HL-60 (cell line): ENCODE measurements around the gene ATIC.

Experiments
- DNase-seq, 2 experiments: peaks; one replicate each; pipeline ENCODE4 v3.0.0-alpha.2; 2010 to 2020; ENCODE audit warnings: low read depth in 1 of 2, low spot score in 1 of 2
- H3K27ac ChIP-seq: fragments of 250-450 bp; sonication (Bioruptor Pico); replicated peaks from 2 replicates; pipeline ENCODE4 v1.5.1; 2020; ENCODE audit warnings: mild to moderate bottlenecking, moderate library complexity
- H3K27me3 ChIP-seq: fragments of 250-450 bp; sonication (Bioruptor Pico); 2 replicates; pipeline ENCODE4 v1.5.1; 2021; ENCODE audit warnings: mild to moderate bottlenecking, moderate library complexity; ENCODE audit not compliant: insufficient read depth, poor library complexity, severe bottlenecking
- H3K4me3 ChIP-seq: replicated peaks from 2 replicates; pipeline ENCODE4 v1.5.1; 2011; ENCODE audit warnings: mild to moderate bottlenecking, control low read depth, low read length; ENCODE audit not compliant: insufficient read depth
- CTCF ChIP-seq: IDR thresholded peaks from one replicate; pipeline ENCODE4 v1.5.1; 2011; ENCODE audit warnings: low read length, control low read depth, inconsistent platforms; ENCODE audit not compliant: insufficient read depth
- GABPA ChIP-seq: IDR thresholded peaks from 2 replicates; pipeline ENCODE4 v1.6.1; 2012; ENCODE audit warnings: low read depth
- POLR2AphosphoS5 ChIP-seq: IDR thresholded peaks from 2 replicates; pipeline ENCODE4 v1.6.1; 2012; ENCODE audit warnings: low read depth
- REST ChIP-seq: IDR thresholded peaks from 2 replicates; pipeline ENCODE4 v1.6.1; 2012; ENCODE audit warnings: low read depth; ENCODE audit not compliant: insufficient replicate concordance
- SPI1 ChIP-seq: IDR thresholded peaks from 2 replicates; pipeline ENCODE4 v1.6.1; 2012; ENCODE audit warnings: low read depth, mild to moderate bottlenecking, borderline replicate concordance

The ATIC gene

GRCh38 chr2:215356948-215357461, 45.1 kb downstream of the ATIC start:
- TF ChIP-seq REST = no peak
- TF ChIP-seq GABPA = no peak
- TF ChIP-seq CTCF = no peak
- TF ChIP-seq SPI1 = no peak
- TF ChIP-seq POLR2AphosphoS5 = no peak
- Histone ChIP-seq H3K4me3 (no peak overlapping the region), H3K27ac (no peak overlapping the region), H3K27me3 (no peaks in the 10 kb centered on the region)
- DNase-seq = no peak

GRCh38 chr2:215357660-215358059, 45.8 kb downstream of the ATIC start:
- Histone ChIP-seq H3K27me3 (no peaks in the 10 kb centered on the region), H3K4me3 (no peak overlapping the region), H3K27ac (no peak overlapping the region)
- DNase-seq = no peak
- no peak for TF ChIP-seq SPI1
- no peak for TF ChIP-seq REST
- TF ChIP-seq CTCF = no peak
- TF ChIP-seq GABPA = no peak
- no peak for TF ChIP-seq POLR2AphosphoS5

- no peak for DNase-seq
- Histone ChIP-seq H3K27me3 (no peaks in the 10 kb centered on the region), H3K4me3 (no peak overlapping the region), H3K27ac (no peak overlapping the region)
- TF ChIP-seq REST (no peak), POLR2AphosphoS5 (no peak), GABPA (no peak), CTCF (no peak), SPI1 (no peak)
Measured at GRCh38 chr2:215358312-215358845, 46.5 kb downstream of the ATIC start.
